Brain microvascular endothelial cell (primary cell): Measurements from ENCODE around the gene PHACTR3.
"Not testable (repeated sequence)": the region's sequence is repeated elsewhere in the genome, so short reads cannot be mapped to it uniquely, and the experiment has no call there.

Source experiments
- DNase-seq: peaks from one replicate; pipeline ENCODE4 v3.0.0-alpha.2; 2020
- H3K27ac ChIP-seq: fragments of 250-450 bp; sonication (Bioruptor Pico); 2 replicates; pipeline ENCODE4 v1.5.1; 2020; ENCODE audit warnings: mild to moderate bottlenecking, moderate library complexity
- H3K27me3 ChIP-seq: fragments of 250-450 bp; sonication (Bioruptor Pico); replicated peaks from 2 replicates; pipeline ENCODE4 v1.5.1; 2020; ENCODE audit warnings: mild to moderate bottlenecking
- H3K36me3 ChIP-seq: fragments of 250-450 bp; sonication (Bioruptor Pico); replicated peaks from 2 replicates; pipeline ENCODE4 v1.5.1; 2020; ENCODE audit warnings: mild to moderate bottlenecking
- H3K4me3 ChIP-seq: 2 replicates; pipeline ENCODE4 v1.5.1; 2011; ENCODE audit warnings: low read depth, mild to moderate bottlenecking, control low read depth, low read length, moderate library complexity
- in situ Hi-C: cut with HindIII; loops from 2 replicates; pipeline ENCODE4 v1.10.0; 2017; ENCODE audit warnings: low sequenced_read_pairs, low pct_ligation_motif_present
- TF ChIP-seq, protein P1 (sequence below): IDR thresholded peaks from 2 replicates; pipeline ENCODE4 v1.5.1; 2011; ENCODE audit warnings: low read depth, mild to moderate bottlenecking, moderate library complexity, low read length, control low read depth, inconsistent platforms; ENCODE audit errors: missing control alignments

Gene PHACTR3

DNA sequence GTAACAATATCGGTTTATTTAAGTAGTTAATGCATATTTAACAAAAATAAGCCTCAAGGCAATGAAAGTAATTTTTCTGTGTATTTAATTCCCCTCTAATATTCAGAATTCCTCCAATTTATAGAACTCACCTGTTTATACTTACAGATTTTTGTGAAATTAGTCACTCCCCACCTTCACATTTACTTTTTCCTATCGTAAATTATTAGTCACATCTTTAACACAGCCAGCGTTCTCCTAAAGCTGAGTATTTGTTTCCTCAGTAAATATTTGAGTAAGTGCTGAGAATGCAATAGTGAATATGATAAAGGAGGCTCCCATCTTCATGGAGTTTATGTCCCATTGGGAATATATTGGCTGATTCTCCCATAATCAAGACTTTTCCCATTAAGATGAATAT is 241.1 kb downstream of the PHACTR3 start:
- TF ChIP-seq, protein P1, sequence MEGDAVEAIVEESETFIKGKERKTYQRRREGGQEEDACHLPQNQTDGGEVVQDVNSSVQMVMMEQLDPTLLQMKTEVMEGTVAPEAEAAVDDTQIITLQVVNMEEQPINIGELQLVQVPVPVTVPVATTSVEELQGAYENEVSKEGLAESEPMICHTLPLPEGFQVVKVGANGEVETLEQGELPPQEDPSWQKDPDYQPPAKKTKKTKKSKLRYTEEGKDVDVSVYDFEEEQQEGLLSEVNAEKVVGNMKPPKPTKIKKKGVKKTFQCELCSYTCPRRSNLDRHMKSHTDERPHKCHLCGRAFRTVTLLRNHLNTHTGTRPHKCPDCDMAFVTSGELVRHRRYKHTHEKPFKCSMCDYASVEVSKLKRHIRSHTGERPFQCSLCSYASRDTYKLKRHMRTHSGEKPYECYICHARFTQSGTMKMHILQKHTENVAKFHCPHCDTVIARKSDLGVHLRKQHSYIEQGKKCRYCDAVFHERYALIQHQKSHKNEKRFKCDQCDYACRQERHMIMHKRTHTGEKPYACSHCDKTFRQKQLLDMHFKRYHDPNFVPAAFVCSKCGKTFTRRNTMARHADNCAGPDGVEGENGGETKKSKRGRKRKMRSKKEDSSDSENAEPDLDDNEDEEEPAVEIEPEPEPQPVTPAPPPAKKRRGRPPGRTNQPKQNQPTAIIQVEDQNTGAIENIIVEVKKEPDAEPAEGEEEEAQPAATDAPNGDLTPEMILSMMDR, result no peak
- no peak for DNase-seq
- no peak overlapping the region for H3K4me3 ChIP-seq
- in situ Hi-C loops, result no loop called here
- H3K36me3 ChIP-seq, result no peaks in the 10 kb centered on the region
- H3K27me3 ChIP-seq, result no peaks in the 10 kb centered on the region
- no peak overlapping the region for H3K27ac ChIP-seq

DNA sequence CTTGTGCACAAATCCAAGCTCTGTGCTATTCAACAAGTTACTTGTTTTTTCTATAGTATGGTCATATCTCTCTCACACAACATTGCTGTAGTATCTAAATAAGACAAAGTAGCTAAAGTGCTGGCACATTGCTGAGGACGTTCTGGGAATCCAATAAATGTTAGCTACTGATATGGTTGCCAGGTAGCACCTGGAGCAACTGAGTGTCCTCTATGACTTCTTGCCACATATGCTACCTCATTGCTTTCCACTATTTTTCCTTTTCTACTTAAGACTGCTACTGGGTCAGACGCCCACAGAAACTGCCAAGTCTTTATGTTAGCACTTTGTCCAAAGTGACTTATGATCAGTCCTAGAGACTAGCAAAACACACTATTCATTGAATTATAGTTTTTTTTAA is 243.8 kb downstream of the PHACTR3 start:
- no peaks in the 10 kb centered on the region for H3K36me3 ChIP-seq
- TF ChIP-seq, protein P1, result no peak
- H3K27me3 ChIP-seq, result no peaks in the 10 kb centered on the region
- in situ Hi-C loops, result no loop called here
- no peak overlapping the region for H3K4me3 ChIP-seq
- DNase-seq, result no peak
- H3K27ac ChIP-seq, result no peak overlapping the region

DNA sequence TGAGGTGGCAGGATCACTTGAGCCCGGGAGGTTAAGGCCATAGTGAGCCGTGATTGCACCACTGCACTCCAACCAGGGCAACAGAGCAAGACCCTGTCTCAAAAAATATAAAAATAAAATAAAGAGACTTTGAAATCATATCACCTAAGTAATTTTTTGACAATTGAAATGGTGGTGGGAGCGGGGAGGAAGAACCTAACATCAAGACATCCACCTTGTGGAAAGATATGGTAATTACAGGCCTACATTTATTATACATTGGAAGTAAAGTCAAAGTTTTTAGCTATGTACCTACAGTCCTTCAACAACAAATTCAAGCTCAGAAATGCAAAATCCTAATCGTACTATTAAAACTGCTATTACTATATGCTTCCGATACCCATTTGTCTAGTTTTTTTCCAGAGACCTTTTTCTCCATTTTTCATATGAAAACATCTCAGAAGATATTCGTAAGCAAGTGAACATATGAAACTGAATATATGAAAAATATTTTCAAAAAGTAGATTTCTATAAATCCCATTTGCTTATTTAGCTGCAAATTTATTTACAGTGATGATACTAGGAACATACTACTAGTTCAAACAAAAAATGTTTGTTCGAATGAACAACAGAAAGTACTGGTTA is 245.8 kb downstream of the PHACTR3 start:
- Histone ChIP-seq H3K36me3 (no peaks in the 10 kb centered on the region), H3K27me3 (no peaks in the 10 kb centered on the region), H3K4me3 (no peak overlapping the region), H3K27ac (no peak overlapping the region)
- no peak for DNase-seq
- TF ChIP-seq, protein P1, result peak; percentile 54
- in situ Hi-C loops, result no loop called here

DNA sequence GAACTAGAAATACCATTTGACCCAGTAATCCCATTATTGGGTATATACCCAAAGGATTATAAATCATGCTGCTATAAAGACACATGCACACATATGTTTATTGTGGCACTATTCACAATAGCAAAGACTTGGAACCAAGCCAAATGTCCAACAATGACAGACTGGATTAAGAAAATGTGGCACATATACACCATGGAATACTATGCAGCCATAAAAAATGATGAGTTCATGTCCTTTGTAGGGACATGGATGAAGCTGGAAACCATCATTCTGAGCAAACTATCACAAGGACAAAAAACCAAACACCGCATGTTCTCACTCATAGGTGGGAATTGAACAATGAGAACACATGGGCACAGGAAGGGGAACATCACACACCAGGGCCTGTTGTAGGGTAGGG is 252.2 kb downstream of the PHACTR3 start:
- H3K36me3 ChIP-seq, DNase-seq, H3K27ac ChIP-seq, H3K27me3 ChIP-seq, in situ Hi-C loops, H3K4me3 ChIP-seq: not testable (repeated sequence)

DNA sequence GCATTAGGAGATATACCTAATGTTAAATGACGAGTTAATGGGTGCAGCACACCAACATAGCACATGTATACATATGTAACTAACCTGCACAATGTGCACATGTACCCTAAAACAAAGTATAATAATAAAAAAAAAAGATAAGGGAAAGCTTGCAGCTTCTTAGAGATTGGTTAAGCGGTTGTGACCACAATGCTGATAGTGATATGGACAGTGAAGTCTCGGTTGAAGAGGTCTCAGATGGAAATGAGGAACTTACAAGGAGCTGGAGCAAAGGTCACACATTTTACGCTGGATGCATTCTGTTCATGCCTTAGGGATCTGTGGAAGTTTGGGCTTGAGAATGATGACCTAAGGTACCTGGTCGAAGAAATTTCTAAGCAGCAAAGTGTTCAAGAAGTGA is 252.6 kb downstream of the PHACTR3 start:
- H3K4me3 ChIP-seq, H3K27ac ChIP-seq, H3K36me3 ChIP-seq, in situ Hi-C loops, DNase-seq, H3K27me3 ChIP-seq: not testable (repeated sequence)

DNA sequence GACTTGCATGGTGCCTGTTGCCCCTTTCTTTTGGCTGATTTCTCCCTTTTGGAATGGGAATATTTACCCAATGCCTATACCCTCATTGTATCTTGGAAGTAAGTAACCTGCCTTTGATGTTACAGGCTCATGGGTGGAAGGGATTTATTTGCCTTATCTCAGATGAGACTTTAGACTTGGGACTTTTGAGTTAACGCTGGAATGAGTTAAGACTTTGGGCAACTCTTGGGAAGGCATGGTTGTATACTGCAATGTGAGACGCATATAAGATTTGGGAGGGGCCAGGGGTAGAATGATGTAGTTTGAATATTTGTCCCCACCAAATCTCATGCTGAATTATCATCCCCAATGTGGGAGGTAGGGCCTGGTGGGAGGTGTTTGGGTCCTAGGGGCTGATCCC is 253.6 kb downstream of the PHACTR3 start:
- no peak overlapping the region for H3K27ac ChIP-seq
- H3K4me3 ChIP-seq, result no peak overlapping the region
- no peaks in the 10 kb centered on the region for H3K27me3 ChIP-seq
- DNase-seq, result no peak
- TF ChIP-seq, protein P1, result no peak
- no peaks in the 10 kb centered on the region for H3K36me3 ChIP-seq
- in situ Hi-C loops, result no loop called here

DNA sequence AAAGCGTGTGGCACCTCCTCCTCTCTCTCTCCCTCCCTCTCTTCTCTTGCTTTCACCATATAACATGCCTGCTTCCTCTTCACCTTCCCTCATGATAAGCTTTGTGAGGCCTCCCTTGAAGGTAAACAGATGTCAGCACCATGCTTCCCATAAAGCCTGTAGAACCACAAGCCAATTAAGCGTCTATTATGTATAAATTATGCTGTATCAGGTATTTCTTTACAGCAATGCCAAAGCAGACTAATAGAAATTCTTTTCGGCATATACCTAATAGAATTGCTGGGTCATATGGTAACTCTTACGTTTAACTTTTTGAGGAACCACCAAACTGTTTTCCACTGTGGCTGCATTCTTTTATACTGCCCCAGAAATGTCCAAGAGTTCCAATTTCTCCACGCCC is 254.1 kb downstream of the PHACTR3 start:
- DNase-seq, result no peak
- Histone ChIP-seq H3K27ac (no peak overlapping the region), H3K27me3 (no peaks in the 10 kb centered on the region), H3K36me3 (no peaks in the 10 kb centered on the region), H3K4me3 (no peak overlapping the region)
- TF ChIP-seq, protein P1, result no peak
- in situ Hi-C loops, result no loop called here
